Activated naive CD8-positive, alpha-beta T cell treated with anti-CD3 and anti-CD28 coated beads for 36 hours (primary cell): ENCODE results near the gene ZNF77. TPM values are rescaled to one million over a fixed set of nuclear protein-coding genes. Genes with fewer than 3 reads are reported as not detected.
"Not testable (repeated sequence)": the region's sequence is repeated elsewhere in the genome, so short reads cannot be mapped to it uniquely, and the experiment has no call there.

ENCODE experiments used
- DNase-seq: peaks from one replicate; pipeline ENCODE4 v3.0.0; 2021
- H3K27ac Mint-ChIP-seq: one replicate; pipeline ENCODE4 v1.8.0; 2022; ENCODE audit warnings: mild to moderate bottlenecking, moderate library complexity, mixed read lengths
- H3K27me3 Mint-ChIP-seq: one replicate; pipeline ENCODE4 v1.8.0; 2022; ENCODE audit warnings: mild to moderate bottlenecking, mixed read lengths
- H3K36me3 Mint-ChIP-seq: one replicate; pipeline ENCODE4 v1.8.0; 2021; ENCODE audit warnings: mild to moderate bottlenecking, mixed read lengths
- H3K4me1 Mint-ChIP-seq: one replicate; pipeline ENCODE4 v1.8.0; 2021; ENCODE audit warnings: mixed read lengths
- H3K4me3 Mint-ChIP-seq: one replicate; pipeline ENCODE4 v1.8.0; 2022; ENCODE audit warnings: mild to moderate bottlenecking, moderate library complexity, mixed read lengths
- H3K9me3 Mint-ChIP-seq: one replicate; pipeline ENCODE4 v1.8.0; 2022; ENCODE audit warnings: mixed read lengths
- total RNA-seq, 2 experiments: library from RNA; stranded (reverse); gene quantifications; one replicate each; pipeline ENCODE4 v1.2.3, GENCODE V29; 2021

Gene ZNF77
- total RNA-seq, 2 experiments from 2014 or later = 3.4 to 3.5 TPM

DNA sequence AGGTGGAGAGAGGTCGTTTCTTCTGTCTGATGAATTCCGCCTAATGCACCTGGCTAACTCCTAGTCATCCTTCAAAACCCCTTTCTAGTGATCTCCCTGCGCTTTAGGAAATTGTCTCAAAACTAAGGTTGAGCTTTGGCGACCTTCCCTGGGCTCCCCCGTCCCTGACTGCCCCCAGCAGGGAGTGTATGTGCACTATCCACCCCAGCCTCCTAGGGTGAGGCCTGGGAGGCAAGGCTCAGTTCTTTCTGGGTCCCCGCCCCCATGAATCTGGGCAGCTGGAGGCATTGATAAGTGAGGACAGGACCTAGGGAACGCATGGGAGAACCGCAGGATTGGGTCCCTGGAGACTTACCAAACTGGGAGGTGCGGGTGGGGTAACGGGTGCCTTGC is 33.0 kb upstream of the ZNF77 start:
- Mint-ChIP-seq H3K4me1 (peaks cover 12% of the 10 kb centered on the region), H3K27me3 (peaks cover 10% of the 10 kb centered on the region), H3K9me3 (no peaks in the 10 kb centered on the region), H3K36me3 (no peaks in the 10 kb centered on the region), H3K27ac (no peak overlapping the region), H3K4me3 (peak overlapping the region; percentile 91)
- DNase-seq = no peak

DNA sequence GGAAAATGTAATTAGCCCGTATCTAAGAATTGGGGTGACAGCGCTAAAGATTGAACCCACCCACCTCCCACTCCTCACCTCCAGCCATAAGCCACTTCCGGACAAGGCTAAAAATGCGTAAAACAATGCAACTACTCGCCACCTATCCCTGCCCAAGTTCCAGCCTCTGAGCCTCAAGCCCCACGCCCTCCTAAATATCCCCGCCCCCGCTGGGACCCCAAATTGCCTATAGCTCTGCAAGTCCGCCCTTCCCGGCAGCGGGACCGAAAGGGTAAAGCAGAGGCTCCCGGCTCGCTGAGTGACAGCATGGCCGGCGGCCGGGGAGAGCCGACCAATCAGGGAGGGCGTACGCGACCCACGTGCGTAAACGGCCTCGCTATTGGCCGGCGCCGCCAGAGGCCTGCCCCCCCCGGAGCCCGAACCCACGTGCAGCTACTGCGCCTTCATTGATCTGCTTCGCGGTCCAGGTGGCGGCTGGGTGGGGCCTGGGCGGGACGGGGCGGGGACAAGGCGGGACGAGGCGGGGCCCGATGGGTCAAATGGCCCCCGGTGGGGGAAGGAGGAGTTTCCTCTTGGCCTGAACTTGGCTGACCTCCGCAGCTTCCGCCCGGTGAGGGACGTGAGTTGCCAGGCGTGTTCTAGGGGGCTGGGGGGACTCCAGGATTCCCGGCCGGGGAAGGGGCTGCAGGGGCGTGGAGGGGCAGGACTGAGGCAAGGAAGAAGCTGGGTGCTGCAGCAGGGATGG is 32.4 kb upstream of the ZNF77 start, which contains the start of gene TLE6:
Gene TLE6, plus strand, starts transcription at position 564 of the 745 bp plus-strand sequence. CDS start 670 bp downstream, outside the sequence.
- peak within 1 kb of the TSS; percentile 91 for H3K4me3 Mint-ChIP-seq
- DNase-seq = peak; percentile 96
- H3K4me1 Mint-ChIP-seq = peaks cover 12% of the 10 kb centered on the region
- H3K27ac Mint-ChIP-seq = peak within 1 kb of the TSS; percentile 80
- peaks cover 10% of the 10 kb centered on the region for H3K27me3 Mint-ChIP-seq
- no peaks in the 10 kb centered on the region for H3K9me3 Mint-ChIP-seq
- H3K36me3 Mint-ChIP-seq = no peaks in the 10 kb centered on the region

DNA sequence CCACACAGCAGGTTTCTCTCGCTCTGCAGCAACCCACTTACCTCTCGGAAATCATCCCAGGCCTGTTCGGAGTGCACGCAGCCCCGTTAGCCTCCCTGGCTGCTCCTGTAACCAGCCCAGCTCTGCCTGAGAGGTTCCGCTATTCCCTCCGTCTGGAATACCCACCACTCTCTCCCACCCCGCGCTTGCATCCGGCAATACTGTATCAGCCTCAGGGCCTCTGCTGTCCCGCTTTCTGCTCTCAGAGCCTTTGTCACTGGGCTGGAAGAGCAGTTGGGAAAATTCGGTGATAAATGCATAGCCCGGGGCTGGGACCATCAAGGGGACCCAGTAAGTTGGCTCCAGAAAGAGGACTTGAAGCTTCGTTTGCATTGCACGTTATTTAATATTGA is 31.8 kb upstream of the ZNF77 start:
- DNase-seq = no peak
- Mint-ChIP-seq H3K9me3 (no peaks in the 10 kb centered on the region), H3K4me1 (peaks cover 12% of the 10 kb centered on the region), H3K27ac (no peak overlapping the region), H3K27me3 (peaks cover 6% of the 10 kb centered on the region), H3K4me3 (peak overlapping the region; percentile 91), H3K36me3 (no peaks in the 10 kb centered on the region)

DNA sequence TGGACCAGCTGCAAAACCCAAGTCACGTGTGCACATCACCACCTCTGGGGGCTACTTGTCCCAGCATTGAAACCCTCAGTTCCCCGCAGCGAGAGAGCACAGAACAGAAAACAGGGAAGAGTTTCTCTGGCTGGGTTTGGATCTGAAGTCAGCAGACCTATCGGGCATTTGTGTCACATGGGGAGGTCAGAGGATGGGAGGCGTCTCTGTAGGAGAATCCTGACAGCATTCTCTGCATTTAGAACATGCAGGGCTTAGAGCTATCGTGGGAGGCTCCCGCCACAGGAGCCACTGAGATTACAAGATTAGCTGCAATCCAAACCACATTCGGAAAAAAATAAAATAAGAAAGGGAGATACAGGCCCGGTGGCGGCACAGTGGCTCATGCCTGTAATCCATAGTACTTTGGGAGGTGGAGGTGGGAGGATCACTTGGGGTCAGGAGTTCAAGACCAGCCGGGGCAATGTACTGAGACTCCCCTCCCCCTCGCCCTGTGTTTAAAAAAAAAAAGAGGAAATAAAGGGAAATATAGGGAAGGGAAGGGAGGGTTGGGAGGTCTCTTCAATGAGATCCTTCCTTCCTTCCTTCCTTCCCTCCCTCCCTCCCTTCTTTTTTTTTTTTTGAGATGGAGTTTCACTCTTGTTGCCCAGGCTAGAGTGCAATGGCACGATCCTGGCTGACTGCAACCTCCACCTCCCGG is 29.7 kb upstream of the ZNF77 start:
- peak; percentile 33 for DNase-seq
- H3K4me1 Mint-ChIP-seq = peaks cover 12% of the 10 kb centered on the region
- H3K36me3 Mint-ChIP-seq = no peaks in the 10 kb centered on the region
- H3K27me3 Mint-ChIP-seq = peaks cover 5% of the 10 kb centered on the region
- no peak overlapping the region for H3K4me3 Mint-ChIP-seq
- H3K27ac Mint-ChIP-seq = peak overlapping the region; percentile 51
- no peaks in the 10 kb centered on the region for H3K9me3 Mint-ChIP-seq

DNA sequence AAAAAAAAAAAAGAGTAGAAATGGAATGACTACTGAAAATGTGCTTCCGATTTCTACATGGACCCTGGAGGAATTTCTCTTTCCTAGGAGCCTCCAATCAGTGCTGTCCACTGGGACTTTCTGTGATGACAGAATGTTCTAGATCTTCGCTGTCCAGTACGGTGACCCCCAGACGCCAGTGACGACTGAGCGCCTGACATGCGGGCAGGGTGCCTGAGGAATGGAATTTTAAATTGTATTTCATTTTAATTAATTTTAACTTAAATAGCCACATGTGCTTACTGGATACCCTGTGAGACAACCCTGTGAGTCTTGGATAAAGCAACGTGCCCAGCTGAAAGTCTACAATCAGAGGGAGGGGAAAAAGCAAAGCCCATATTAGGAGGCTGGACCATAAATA is 28.5 kb upstream of the ZNF77 start:
- H3K36me3 Mint-ChIP-seq = no peaks in the 10 kb centered on the region
- DNase-seq = no peak
- peaks cover 12% of the 10 kb centered on the region for H3K4me1 Mint-ChIP-seq
- H3K27ac Mint-ChIP-seq = no peak overlapping the region
- H3K4me3 Mint-ChIP-seq = no peak overlapping the region
- H3K27me3 Mint-ChIP-seq = peaks cover 5% of the 10 kb centered on the region
- no peaks in the 10 kb centered on the region for H3K9me3 Mint-ChIP-seq

DNA sequence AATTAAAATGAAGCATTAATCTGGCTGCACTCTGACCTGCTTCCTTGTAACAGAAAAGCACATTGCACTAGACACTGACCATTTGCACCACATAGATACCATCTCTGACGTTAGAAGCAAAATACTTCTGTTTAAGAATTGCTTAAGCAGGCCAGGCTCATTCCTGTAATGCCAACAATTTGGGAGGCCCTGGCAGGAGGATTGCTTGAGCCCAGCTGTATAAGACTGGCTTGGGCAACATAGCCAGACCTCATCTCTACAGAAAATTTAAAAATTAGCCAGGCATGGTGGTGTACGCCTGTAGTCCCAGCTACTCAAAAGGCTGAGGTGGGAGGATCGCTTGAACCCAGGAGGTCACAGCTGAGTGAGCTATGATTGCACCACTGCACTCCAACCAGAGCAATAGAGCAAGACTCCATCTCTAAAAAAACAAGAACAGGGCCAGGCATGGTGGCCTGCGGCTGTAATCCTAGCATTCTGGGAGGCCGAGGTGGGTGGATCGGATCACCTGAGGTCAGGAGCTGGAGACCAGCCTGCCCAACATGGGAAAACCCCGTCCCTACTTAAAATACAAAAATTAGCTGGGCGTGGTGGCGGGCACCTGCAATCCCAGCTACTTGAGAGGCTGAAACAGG is 25.5 kb upstream of the ZNF77 start:
- Mint-ChIP-seq H3K9me3 (no peaks in the 10 kb centered on the region), H3K36me3 (no peaks in the 10 kb centered on the region), H3K27ac (no peak overlapping the region)

DNA sequence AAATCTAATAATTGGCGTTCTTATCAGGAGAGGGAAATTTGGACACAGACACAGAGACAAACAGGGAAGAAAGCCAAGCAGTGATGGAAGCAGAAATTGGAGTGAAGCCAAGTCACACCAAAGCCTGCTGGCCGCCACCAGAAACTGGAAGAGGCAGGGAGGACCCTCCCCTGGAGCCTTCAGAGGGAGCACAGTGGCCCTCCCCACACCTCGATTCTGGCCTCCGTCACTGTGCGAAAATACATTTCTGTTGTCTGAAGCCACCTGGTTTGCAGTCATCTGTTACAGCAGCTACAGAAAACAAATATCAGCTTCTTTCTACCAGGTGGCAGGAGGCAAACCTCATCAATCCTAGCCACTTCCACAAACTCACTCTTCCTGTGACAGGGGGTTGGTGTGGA is 24.3 kb upstream of the ZNF77 start:
- Mint-ChIP-seq H3K9me3 (no peaks in the 10 kb centered on the region), H3K27ac (no peak overlapping the region), H3K36me3 (no peaks in the 10 kb centered on the region), H3K27me3 (peaks cover under 1% of the 10 kb centered on the region), H3K4me1 (peaks cover under 1% of the 10 kb centered on the region), H3K4me3 (no peak overlapping the region)
- DNase-seq = no peak

More for the DNA sequence above, 25.5 kb upstream of the ZNF77 start:
- no peak for DNase-seq
- H3K27me3 Mint-ChIP-seq = peaks cover 5% of the 10 kb centered on the region
- no peak overlapping the region for H3K4me3 Mint-ChIP-seq
- peaks cover 6% of the 10 kb centered on the region for H3K4me1 Mint-ChIP-seq

DNA sequence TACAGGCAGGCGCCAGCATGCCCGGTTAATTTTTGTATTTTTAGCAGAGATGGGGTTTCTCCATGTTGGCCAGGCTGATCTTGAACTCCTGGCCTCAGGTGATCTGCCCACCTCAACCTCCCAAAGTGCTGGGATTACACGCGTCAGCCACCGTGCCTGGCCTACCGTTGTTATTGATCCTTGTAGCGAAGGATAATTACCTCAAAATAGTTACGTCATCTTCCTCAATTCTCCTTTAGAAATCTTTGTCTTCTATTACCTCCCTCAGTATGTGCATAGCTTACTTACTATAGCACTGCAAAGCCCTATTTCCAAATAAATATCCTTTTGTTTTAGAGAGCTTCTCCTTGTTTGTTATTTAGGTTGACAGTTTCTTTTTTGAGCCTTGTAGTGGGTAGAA is 23.2 kb upstream of the ZNF77 start:
- H3K9me3 Mint-ChIP-seq = no peaks in the 10 kb centered on the region
- no peak overlapping the region for H3K4me3 Mint-ChIP-seq
- H3K27ac Mint-ChIP-seq = no peak overlapping the region
- peaks cover 1% of the 10 kb centered on the region for H3K4me1 Mint-ChIP-seq
- H3K27me3 Mint-ChIP-seq = no peaks in the 10 kb centered on the region
- DNase-seq = no peak
- H3K36me3 Mint-ChIP-seq = no peaks in the 10 kb centered on the region

DNA sequence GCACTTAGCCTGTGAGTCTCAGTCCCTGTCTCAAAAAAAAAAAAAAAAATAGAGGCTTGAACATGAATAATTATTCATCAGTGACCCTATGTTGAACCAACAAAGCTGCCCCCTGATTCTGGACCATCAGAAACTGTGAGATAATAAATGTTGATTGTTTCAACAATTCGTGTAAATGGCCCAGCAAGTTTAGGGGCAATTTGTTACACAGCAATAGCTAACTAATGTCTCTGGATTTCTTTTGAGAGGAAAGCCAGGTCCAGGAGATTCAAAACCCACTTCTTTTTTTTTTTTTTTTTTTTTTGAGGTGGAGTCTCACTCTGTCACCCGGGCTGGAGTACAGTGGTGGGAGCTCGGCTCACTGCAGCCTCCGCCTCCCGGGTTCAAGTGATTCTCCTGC is 20.1 kb upstream of the ZNF77 start:
- no peak overlapping the region for H3K27ac Mint-ChIP-seq
- no peaks in the 10 kb centered on the region for H3K27me3 Mint-ChIP-seq
- no peaks in the 10 kb centered on the region for H3K36me3 Mint-ChIP-seq
- H3K4me1 Mint-ChIP-seq = peaks cover 6% of the 10 kb centered on the region
- H3K4me3 Mint-ChIP-seq = no peak overlapping the region
- no peak for DNase-seq
- H3K9me3 Mint-ChIP-seq = no peaks in the 10 kb centered on the region

DNA sequence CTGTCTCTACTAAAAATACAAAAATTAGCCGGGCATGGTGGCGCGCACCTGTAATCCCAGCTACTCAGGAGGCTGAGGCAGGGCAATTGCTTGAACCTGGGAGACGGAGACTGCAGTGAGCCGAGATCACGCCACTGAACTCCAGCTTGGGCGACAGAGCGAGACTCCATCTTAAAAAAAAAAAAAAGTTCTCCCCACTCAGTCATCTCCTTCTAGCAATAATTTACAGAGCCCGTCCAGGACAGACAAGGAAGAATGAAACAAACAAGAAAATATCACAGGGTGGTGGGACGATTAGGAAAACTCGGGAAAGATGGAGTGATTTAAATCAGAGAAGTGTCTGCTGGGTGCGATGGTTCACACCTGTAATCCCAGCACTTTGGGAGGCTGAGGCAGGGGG is 18.9 kb upstream of the ZNF77 start:
- H3K27ac Mint-ChIP-seq = not testable (repeated sequence)

DNA sequence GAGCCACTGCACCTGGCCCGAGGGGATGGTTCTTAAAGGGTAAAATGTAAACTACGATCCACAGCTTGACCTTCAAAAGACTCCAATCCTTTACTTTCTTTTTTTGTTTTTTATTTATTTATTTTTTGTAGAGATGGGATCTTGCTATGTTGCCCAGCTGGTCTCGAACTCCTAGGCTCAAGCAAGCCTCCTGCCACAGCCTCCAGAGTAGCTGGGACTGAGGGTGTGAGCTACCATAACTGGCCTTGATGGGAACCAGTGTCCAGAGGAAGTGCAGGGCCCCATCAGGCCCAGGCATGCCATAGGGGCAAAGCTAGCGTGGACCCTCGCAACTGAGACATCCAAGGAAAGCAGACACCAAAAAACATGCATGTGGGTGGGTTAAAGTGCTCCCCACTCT is 18.4 kb upstream of the ZNF77 start:
- no peak overlapping the region for H3K4me3 Mint-ChIP-seq
- no peaks in the 10 kb centered on the region for H3K27me3 Mint-ChIP-seq
- no peaks in the 10 kb centered on the region for H3K36me3 Mint-ChIP-seq
- H3K27ac Mint-ChIP-seq = no peak overlapping the region
- no peak for DNase-seq
- H3K4me1 Mint-ChIP-seq = peaks cover 6% of the 10 kb centered on the region
- no peaks in the 10 kb centered on the region for H3K9me3 Mint-ChIP-seq

More for the DNA sequence above, 18.9 kb upstream of the ZNF77 start:
- not testable (repeated sequence) for H3K4me3 Mint-ChIP-seq, H3K27me3 Mint-ChIP-seq, H3K4me1 Mint-ChIP-seq, H3K9me3 Mint-ChIP-seq, H3K36me3 Mint-ChIP-seq, DNase-seq

DNA sequence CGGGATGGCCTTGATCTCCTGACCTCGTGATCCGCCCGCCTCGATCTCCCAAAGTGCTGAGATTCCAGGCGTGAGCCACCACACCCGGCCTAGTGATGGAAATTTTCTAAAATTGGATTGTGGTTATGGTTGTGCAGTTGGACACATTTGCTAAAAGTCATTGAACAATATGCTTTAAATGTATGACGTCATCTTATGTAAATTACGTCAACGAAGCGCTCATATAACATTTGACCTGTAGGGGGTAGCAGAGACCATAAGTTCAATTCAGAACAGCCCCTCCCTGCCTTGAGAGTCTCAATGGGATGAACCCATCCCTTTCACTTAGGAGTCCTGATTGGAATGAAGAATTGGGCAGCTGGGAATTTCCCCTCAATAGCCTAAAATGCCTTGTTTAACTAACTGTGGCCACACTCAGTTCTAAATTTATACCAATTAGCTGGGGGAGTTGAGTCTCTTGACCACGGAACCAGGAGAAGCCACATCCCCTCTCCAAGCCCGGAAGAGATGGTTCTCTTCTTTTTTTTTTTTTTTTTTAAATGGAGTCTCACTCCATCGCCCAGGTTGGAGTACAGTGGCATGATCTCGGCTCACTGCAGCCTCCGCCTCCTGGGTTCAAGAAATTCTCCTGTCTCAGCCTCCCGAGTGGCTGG is 17.4 kb upstream of the ZNF77 start:
- no peaks in the 10 kb centered on the region for H3K36me3 Mint-ChIP-seq
- no peak overlapping the region for H3K4me3 Mint-ChIP-seq
- H3K27ac Mint-ChIP-seq = no peak overlapping the region
- peaks cover 6% of the 10 kb centered on the region for H3K4me1 Mint-ChIP-seq
- DNase-seq = no peak
- H3K9me3 Mint-ChIP-seq = no peaks in the 10 kb centered on the region
- no peaks in the 10 kb centered on the region for H3K27me3 Mint-ChIP-seq

DNA sequence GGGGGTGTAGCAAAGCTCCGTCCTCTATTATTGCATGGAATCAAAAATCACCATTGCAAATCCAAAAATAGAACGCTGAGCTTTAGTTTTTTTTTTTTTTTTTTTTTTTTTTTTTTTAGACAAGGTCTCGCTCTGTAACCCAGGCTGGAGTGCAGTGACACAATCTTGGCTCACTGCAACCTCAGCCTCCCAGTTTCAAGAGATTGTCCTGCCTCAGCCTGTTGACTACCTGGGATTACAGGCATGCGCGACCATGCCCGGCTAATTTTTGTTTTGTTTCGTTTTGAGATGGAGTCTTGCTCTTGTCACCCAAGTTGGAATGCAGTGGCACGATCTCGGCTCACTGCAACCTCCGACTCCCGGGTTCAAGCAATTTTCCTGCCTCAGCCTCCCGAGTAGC is 15.3 kb upstream of the ZNF77 start:
- H3K4me3 Mint-ChIP-seq = no peak overlapping the region
- H3K9me3 Mint-ChIP-seq = no peaks in the 10 kb centered on the region
- no peaks in the 10 kb centered on the region for H3K27me3 Mint-ChIP-seq
- no peak for DNase-seq
- no peak overlapping the region for H3K27ac Mint-ChIP-seq
- H3K4me1 Mint-ChIP-seq = peaks cover 6% of the 10 kb centered on the region
- no peaks in the 10 kb centered on the region for H3K36me3 Mint-ChIP-seq

DNA sequence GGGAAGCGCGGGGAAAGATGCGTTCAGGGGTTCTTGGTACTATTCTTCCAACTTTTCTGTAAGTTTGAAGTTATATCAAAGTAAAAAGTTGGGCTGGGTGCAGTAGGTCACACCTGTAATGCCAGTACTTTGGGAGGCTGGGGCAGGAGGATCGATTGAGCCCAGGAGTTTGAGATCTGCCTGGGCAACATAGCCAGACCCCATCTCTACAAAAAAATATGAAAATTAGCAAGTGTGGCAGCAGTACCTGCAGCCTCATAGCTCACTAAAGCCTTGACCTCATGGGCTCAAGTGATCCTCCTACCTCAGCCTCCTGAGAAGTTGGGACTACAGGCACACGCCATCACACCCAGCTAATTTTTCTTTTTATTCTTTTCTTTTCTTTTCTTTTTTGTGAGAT is 12.4 kb upstream of the ZNF77 start:
- peaks cover 3% of the 10 kb centered on the region for H3K4me1 Mint-ChIP-seq
- DNase-seq = no peak
- no peaks in the 10 kb centered on the region for H3K36me3 Mint-ChIP-seq
- H3K27ac Mint-ChIP-seq = no peak overlapping the region
- no peaks in the 10 kb centered on the region for H3K9me3 Mint-ChIP-seq
- H3K27me3 Mint-ChIP-seq = no peaks in the 10 kb centered on the region
- H3K4me3 Mint-ChIP-seq = no peak overlapping the region

DNA sequence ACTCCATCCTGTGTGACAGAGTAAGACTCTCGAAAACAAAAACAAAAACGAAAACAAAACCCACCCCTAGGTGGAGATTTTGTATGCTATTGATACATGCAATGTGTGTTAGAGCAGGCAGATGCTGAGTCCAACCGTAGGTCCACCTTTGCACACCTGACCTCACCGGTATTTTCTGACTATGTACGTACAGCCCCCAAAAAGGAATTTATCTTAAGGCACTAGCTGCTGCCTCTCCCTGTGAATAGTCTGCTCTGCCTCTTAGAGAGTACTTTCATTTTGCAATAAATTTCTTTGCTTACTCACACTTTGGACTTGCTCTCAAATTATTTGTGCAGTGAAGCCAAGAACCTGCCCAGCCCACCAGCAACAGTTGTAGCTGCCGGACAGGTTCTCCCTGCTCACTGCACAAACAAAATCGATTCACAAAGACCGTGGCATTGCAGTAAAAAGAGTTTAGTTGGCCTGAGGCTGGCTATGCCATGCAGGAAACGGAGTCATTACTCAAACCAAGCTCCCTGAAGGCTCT is 8.2 kb upstream of the ZNF77 start:
- H3K36me3 Mint-ChIP-seq = peaks cover 4% of the 10 kb centered on the region
- peaks cover 13% of the 10 kb centered on the region for H3K4me1 Mint-ChIP-seq
- DNase-seq = no peak
- H3K4me3 Mint-ChIP-seq = no peak overlapping the region
- no peaks in the 10 kb centered on the region for H3K27me3 Mint-ChIP-seq
- no peak overlapping the region for H3K27ac Mint-ChIP-seq
- H3K9me3 Mint-ChIP-seq = no peaks in the 10 kb centered on the region
